Renal cortex interstitium (tissue), 11 donors: ENCODE measurements around the gene SH3RF1. TPM values are rescaled to one million over a fixed set of nuclear protein-coding genes. Genes with fewer than 3 reads are reported as not detected.

ENCODE experiments used
- DNase-seq, 11 donors: peaks; one replicate each; pipeline ENCODE4 v3.0.0-alpha.2; 2013; ENCODE audit warnings: low read depth in 9 of 11, low spot score in 4 of 11; ENCODE audit errors: extremely low read depth in 1 of 11
- polyA plus RNA-seq, 3 donors: library from polyadenylated mRNA; unstranded; fragments of 120-200 nt; gene quantifications; one replicate each; pipeline ENCODE4 v1.2.1, GENCODE V29; 2013; ENCODE audit not compliant: insufficient read length in 3 of 3

The SH3RF1 gene
- polyA plus RNA-seq, 3 donors, result 27.7 to 33.3 (median 31.3) TPM

DNA sequence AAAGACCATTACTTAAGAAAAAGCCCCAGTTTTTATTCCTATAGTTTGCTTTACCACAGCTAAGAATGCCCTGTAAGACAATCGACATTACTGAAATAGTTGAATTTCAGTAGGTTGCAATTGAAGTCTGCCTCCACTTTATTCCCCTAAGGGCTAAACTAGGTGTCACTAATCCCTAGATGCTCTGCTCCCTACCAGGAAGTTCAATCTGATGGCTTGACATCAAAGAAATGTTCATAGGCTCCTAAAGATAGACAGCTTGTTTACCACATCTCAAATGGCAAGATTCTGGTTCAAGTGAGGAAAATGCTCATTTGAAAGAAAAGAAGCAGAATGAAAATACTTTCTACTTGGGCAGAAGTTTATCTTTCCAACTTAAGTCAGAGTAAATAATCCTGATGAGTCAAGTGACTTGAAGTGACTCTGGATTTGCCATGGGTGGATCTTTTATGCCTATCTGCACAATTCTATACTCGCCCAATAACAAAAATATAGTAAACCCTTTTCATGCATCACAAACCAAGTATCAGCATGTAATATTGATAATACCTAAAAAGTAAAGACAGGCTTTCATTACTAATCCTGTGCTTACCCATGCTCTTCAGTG lies 117.2 kb downstream of the SH3RF1 start:
- no peak for DNase-seq

DNA sequence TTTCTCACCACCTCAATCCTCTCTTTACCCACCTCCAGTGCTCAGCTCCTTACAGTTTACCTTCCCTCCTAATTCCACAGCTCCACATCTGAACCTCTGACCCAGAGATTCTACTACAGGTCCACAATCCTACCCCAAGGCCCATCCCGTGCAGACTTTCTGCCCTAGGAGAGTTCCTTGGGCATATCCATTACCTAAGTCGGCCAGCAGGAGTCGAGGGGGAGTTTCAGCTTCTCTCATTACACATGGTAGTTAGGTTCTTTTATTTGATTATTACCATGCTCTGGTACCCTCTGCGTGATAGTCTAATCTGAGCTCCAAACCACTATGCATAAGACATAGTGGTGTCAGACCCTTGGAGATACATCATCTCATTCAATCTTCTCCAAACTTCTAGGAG lies 117.9 kb downstream of the SH3RF1 start:
- DNase-seq, result no peak

GRCh38 chr4:169152098-169152497 lies 118.7 kb downstream of the SH3RF1 start:
- no peak for DNase-seq

DNA sequence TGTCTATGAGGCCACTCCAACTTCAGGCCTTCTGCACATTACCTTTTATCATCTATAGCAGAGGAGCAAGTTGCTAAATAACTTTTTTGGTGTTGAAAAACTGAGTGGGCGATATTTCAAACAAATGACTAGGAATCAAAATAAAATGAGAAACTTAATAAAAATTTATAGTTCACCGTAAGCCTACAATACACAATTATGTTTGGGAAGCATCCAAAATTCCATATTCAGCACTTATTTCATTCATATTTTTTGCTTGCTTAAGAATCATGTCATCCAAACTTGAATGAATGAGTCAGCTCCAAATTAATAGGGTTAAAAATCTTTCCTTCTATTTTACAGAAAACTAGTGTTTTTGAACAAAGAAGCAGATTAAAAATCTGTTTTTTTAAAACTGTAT lies 119.1 kb downstream of the SH3RF1 start:
- DNase-seq, result no peak

DNA sequence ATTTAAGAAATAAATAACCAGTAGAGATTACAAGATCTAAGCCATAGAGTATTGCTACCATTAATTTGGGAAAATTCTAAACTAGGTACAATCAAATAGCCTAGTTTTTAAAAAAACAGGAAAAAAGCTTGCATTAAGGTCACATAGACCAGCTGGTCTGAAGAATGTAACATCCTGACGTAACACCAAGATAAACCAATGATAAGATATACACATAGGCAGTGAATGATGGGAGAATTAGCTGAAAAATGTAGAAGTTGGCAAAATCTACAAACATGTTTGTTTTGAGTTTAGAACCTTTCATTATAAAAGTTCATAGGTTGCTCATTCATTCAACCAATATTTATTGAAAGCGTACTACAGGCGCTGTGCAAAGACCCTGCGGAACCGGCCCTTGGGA lies 120.0 kb downstream of the SH3RF1 start:
- no peak for DNase-seq

GRCh38 chr4:169148885-169149284 lies 121.9 kb downstream of the SH3RF1 start:
- no peak for DNase-seq

DNA sequence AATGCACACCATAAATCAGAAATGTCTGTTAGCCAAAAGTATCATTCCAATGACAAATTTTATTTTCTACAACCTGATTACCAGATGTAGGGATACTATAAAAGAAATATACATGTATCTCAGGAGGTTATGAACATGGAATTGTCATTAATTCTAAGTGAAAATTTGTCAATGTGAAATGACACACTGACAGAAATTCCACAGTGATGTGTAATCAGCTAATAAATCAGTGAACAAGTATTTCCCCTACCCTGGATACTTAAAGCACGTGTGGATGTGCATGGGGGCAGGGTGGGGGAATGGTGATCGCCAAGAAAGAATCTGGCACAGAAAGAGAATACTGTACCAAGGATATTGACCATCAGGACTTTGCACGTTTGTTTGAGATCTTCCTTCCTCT lies 123.6 kb downstream of the SH3RF1 start:
- no peak for DNase-seq

GRCh38 chr4:169144061-169144600 lies 126.6 kb downstream of the SH3RF1 start:
- peak in 1 of 11 donors; percentile 22 for DNase-seq

DNA sequence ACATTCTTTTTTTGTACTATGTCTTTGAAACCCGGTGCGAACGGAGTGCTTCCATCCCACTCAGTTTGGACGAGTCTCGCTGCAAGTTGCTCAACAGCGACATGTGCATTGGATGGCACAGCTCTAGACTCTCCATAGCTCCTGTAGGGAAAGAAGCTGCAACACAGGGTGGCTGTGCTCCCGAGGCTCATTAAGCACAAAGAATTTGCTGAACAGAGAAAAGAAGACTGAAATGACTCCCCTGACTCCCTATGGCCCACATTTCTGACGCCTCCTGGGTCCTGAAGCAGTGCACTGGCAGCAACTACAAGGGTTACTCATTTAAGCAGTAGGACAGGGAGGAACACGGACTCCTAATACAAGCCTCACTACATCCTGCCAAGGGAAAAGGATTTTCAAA lies 127.4 kb downstream of the SH3RF1 start:
- DNase-seq, result peak in 5 of 11 donors; percentile 38 to 77 (median 70)

- no peak for DNase-seq
Measured at GRCh38 chr4:169142906-169143305, 127.8 kb downstream of the SH3RF1 start.

- DNase-seq, result no peak
Measured at GRCh38 chr4:169142391-169142790, 128.4 kb downstream of the SH3RF1 start.

GRCh38 chr4:169139021-169139420 lies 131.7 kb downstream of the SH3RF1 start:
- no peak for DNase-seq

- no peak for DNase-seq
Measured at GRCh38 chr4:169137558-169137920, 133.2 kb downstream of the SH3RF1 start.

- DNase-seq, result no peak
Measured at GRCh38 chr4:169136796-169137557, 133.8 kb downstream of the SH3RF1 start.

GRCh38 chr4:169136330-169136729 lies 134.4 kb downstream of the SH3RF1 start:
- DNase-seq, result no peak

DNA sequence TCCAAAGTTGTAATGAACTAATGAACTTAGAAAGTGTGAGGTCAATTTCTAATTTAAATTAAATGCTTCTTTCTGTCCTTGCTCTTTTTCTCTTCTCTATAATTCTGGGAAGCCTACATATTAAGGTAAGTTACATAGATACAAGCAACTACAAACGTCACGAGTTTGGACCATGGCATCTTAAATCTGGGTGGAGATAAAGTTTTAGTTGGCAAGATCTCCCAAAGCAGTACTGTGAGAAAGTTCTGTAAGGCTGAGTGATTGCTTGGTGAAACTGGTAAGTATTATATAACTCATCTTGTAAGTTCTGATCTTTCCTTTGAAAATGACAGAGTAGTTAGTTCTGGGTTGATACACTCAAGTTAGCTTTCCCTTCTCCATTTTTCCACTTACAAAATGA lies 135.0 kb downstream of the SH3RF1 start:
- no peak for DNase-seq

DNA sequence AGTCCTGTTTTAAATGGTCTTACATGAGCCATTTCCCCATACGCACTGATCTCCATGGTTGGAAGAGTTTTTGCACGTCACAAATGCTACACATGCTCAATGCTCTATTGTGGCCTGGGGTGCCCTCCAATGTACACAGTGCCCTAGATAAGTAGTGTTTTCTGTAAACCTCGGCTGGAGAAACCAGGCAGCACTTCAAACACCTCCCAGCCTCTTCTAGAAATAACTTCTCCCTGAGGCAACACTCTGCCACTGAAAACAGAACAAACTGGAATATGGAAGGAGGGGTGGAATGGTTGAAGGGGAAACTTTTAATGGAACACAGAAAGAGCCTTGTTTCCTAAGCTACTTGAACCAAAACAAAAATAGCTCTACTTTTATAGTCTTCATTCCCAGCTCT lies 136.8 kb downstream of the SH3RF1 start:
- no peak for DNase-seq

GRCh38 chr4:169132561-169133305 lies 138.0 kb downstream of the SH3RF1 start:
- DNase-seq, result no peak

GRCh38 chr4:169131556-169132208 lies 139.1 kb downstream of the SH3RF1 start:
- DNase-seq, result no peak
